ENCODE data around the gene TMEM185A.

DNA sequence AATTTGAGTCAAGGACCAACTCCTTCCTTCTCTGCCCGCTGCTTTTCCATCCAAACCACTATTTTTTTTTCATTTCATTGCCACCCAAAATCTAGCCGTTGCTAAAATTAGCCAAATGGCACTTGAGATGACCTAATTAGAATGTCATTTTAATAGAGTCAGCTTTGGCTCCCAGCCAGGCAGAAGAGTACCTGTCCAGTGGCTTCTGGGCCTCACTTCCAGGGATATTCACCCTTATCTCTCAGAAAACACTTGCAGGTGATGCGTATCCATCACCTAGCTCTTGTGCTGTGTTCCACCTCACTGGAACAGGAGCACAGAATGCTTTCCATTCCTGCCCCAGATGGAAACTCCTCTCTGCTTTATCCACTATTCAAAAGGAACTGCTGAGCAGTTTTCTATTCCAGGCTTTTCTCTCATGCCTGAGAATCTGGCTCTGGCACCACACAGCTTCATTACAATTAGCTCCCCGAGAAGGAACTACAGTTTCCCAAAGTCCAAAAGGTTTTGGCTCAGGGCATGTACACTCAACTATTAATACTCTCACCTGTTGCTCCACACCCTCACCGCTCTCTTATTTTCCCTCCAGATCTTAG lies 62.8 kb downstream of the TMEM185A start:
- TF ChIP-seq, protein P1, sequence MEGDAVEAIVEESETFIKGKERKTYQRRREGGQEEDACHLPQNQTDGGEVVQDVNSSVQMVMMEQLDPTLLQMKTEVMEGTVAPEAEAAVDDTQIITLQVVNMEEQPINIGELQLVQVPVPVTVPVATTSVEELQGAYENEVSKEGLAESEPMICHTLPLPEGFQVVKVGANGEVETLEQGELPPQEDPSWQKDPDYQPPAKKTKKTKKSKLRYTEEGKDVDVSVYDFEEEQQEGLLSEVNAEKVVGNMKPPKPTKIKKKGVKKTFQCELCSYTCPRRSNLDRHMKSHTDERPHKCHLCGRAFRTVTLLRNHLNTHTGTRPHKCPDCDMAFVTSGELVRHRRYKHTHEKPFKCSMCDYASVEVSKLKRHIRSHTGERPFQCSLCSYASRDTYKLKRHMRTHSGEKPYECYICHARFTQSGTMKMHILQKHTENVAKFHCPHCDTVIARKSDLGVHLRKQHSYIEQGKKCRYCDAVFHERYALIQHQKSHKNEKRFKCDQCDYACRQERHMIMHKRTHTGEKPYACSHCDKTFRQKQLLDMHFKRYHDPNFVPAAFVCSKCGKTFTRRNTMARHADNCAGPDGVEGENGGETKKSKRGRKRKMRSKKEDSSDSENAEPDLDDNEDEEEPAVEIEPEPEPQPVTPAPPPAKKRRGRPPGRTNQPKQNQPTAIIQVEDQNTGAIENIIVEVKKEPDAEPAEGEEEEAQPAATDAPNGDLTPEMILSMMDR (conservative IDR thresholded peaks at IDR 0.05; ENCODE audit: low read depth, low read length): no peak
- TF ChIP-seq RAD21 (IDR thresholded peaks at IDR 0.05; ENCODE audit: low read length) (no peak), RCOR1 (IDR thresholded peaks at IDR 0.05; ENCODE audit: insufficient replicate concordance, low read length) (no peak), POLR2A (IDR thresholded peaks at IDR 0.05; ENCODE audit: low read depth, low read length) (no peak), MAFK (IDR thresholded peaks at IDR 0.05; ENCODE audit: low read depth, low read length) (no peak), BHLHE40 (IDR thresholded peaks at IDR 0.05; ENCODE audit: low read depth, low read length) (no peak), NFE2L2 (IDR thresholded peaks at IDR 0.05; ENCODE audit: low read depth, low read length) (no peak), SMC3 (IDR thresholded peaks at IDR 0.05; ENCODE audit: low read depth, low read length) (no peak)
- TF ChIP-seq, protein P2, sequence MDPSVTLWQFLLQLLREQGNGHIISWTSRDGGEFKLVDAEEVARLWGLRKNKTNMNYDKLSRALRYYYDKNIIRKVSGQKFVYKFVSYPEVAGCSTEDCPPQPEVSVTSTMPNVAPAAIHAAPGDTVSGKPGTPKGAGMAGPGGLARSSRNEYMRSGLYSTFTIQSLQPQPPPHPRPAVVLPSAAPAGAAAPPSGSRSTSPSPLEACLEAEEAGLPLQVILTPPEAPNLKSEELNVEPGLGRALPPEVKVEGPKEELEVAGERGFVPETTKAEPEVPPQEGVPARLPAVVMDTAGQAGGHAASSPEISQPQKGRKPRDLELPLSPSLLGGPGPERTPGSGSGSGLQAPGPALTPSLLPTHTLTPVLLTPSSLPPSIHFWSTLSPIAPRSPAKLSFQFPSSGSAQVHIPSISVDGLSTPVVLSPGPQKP (IDR thresholded peaks at IDR 0.05; ENCODE audit: borderline replicate concordance, low read depth, low read length): no peak

Measured in IMR-90 (cell line).